BLaER1 treated with 17β-estradiol and CSF1 and Interleukin-3, amounts not matched to agents 10 nM and 100 nM (cell line): Measurements from ENCODE around the gene IL1R2.

ENCODE experiments used
- H3K27ac ChIP-seq, 11 experiments: shearing (Covaris generic); formaldehyde crosslinking; 2 replicates each; pipeline ENCODE4 v1.8.1; 2022
- H3K27me3 ChIP-seq, 11 experiments: shearing (Covaris generic); formaldehyde crosslinking; 2 replicates each; pipeline ENCODE4 v1.8.1; 2022
- H3K36me3 ChIP-seq, 11 experiments: shearing (Covaris generic); formaldehyde crosslinking; 2 replicates each; pipeline ENCODE4 v1.8.1; 2022
- H3K4me1 ChIP-seq, 10 experiments: shearing (Covaris generic); formaldehyde crosslinking; 2 replicates each; pipeline ENCODE4 v1.8.1; 2022
- H3K4me2 ChIP-seq, 11 experiments: shearing (Covaris generic); formaldehyde crosslinking; 2 replicates each; pipeline ENCODE4 v1.8.1; 2022
- H3K4me3 ChIP-seq, 10 experiments: shearing (Covaris generic); formaldehyde crosslinking; 2 replicates each; pipeline ENCODE4 v1.8.1; 2022
- H3K9ac ChIP-seq, 11 experiments: shearing (Covaris generic); formaldehyde crosslinking; 2 replicates each; pipeline ENCODE4 v1.8.1; 2022
- H3K9me3 ChIP-seq, 11 experiments: shearing (Covaris generic); formaldehyde crosslinking; replicated peaks in 1 of 11; 2 replicates each; pipeline ENCODE4 v1.8.1; 2022
- H4K20me1 ChIP-seq, 11 experiments: shearing (Covaris generic); formaldehyde crosslinking; 2 replicates each; pipeline ENCODE4 v1.8.1; 2022
- Cebpa-rat ChIP-seq, 11 experiments: shearing (Covaris generic); IDR thresholded peaks; 2 replicates each; pipeline ENCODE4 v1.8.1; 2022

The IL1R2 gene

DNA sequence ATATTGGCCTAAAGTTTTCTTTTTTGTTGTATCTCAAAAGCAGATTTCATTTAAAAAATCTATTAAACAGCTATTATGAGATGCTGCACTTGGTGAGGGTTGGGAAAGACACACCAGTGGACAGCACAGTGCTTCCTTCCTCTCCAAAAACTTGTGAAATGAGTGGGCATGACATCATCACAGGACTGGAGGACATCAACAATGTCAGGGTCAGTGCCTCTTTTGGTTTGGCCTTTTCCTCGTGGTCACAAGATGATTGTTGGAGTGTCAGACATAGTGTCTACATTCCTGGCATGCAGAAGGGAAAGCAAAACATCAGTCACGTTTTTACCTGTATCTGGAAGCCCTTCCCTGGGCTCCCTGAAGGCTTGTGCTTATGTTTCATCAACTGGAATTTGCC, 49.6 kb downstream of the IL1R2 start:
- Histone ChIP-seq H3K4me1 (peaks cover 0 to 51% (median 0%) of the 10 kb centered on the region in 10 experiments; a peak in 7 of 20 replicates), H3K27me3 (peaks cover 0 to 2% (median 0%) of the 10 kb centered on the region in 11 experiments; a peak in 3 of 22 replicates), H3K4me3 (no peak overlapping the region), H3K9me3 (peaks cover 4 to 10% (median 8%) of the 10 kb centered on the region in 11 experiments; a peak in 14 of 22 replicates), H4K20me1 (no peaks in the 10 kb centered on the region), H3K27ac (peak overlapping the region in 2 of 11 experiments; percentile 52 to 54; a peak in 2 of 22 replicates), H3K4me2 (peak overlapping the region in 4 of 11 experiments; percentile 2 to 83 (median 51); a peak in 5 of 22 replicates), H3K9ac (no peak overlapping the region), H3K36me3 (no peaks in the 10 kb centered on the region)
- TF ChIP-seq Cebpa-rat (IDR thresholded peaks at IDR 0.05), result peak in 1 of 11 experiments; percentile 37; a peak in 1 of 22 replicates

DNA sequence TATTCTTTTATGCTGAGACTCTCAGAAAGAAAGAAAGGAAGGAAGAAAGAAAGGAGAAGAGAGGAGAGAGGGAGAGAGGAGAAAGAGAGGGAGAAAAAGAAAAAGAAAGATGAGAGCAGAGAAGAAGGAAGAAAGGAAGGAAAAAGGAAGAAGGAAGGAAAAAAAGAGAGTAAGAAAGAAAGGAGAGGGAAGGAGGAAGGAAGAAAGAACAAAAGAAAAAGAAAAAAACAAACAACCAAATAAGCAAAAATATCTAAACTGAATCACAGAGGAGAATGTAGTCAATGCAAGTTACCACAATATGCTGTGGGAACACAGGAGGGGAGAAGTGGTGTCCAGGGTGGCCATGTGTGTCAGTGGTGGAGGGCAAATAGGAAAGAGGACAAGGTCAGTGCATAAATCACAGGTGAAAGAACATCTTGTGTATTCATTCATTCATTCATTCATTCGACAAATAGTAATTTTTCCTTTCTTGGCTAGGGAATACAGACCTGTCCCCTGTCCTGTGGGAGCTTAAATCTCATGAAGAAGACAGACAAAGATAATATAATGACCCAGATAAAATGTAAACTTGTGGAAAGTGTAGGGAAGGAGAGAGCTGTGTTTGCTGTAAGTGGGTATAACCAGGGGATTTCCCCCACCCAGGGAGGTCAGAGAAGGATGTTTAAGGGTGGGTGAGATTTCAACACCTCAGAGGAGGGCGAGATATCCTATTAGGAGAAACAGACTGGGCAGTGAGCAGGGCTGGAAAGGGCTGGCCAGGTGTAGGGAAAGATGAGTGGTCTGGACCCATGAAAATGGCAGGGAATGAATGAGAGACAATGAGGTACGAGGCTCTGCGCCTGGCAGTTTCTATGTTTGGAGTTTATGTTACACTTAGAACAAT, 50.7 kb downstream of the IL1R2 start:
- H3K9me3 ChIP-seq, result peaks cover 4 to 14% (median 9%) of the 10 kb centered on the region in 11 experiments; a peak in 15 of 22 replicates
- H3K27me3 ChIP-seq, result peaks cover 0 to 9% (median 0%) of the 10 kb centered on the region in 11 experiments; a peak in 4 of 22 replicates
- TF ChIP-seq Cebpa-rat (IDR thresholded peaks at IDR 0.05), result no peak
- no peak overlapping the region for H3K9ac ChIP-seq
- H3K4me1 ChIP-seq, result peaks cover 0 to 51% (median 0%) of the 10 kb centered on the region in 10 experiments; a peak in 7 of 20 replicates
- peak overlapping the region in 2 of 11 experiments; percentile 52 to 54; a peak in 2 of 22 replicates for H3K27ac ChIP-seq
- H3K36me3 ChIP-seq, result no peaks in the 10 kb centered on the region
- no peaks in the 10 kb centered on the region for H4K20me1 ChIP-seq
- H3K4me3 ChIP-seq, result no peak overlapping the region
- H3K4me2 ChIP-seq, result peak overlapping the region in 2 of 11 experiments; percentile 66 to 83; a peak in 5 of 22 replicates

- H3K4me1 ChIP-seq, result peaks cover 0 to 45% (median 0%) of the 10 kb centered on the region in 10 experiments; a peak in 7 of 20 replicates
- peaks cover 4 to 17% (median 9%) of the 10 kb centered on the region in 11 experiments; a peak in 15 of 22 replicates for H3K9me3 ChIP-seq
- no peaks in the 10 kb centered on the region for H3K36me3 ChIP-seq
- peaks cover 0 to 9% (median 0%) of the 10 kb centered on the region in 11 experiments; a peak in 4 of 22 replicates for H3K27me3 ChIP-seq
- no peak overlapping the region for H3K9ac ChIP-seq
- TF ChIP-seq Cebpa-rat (IDR thresholded peaks at IDR 0.05), result no peak
- no peak overlapping the region for H3K4me3 ChIP-seq
- no peaks in the 10 kb centered on the region for H4K20me1 ChIP-seq
- H3K4me2 ChIP-seq, result no peak overlapping the region
- no peak overlapping the region for H3K27ac ChIP-seq
Measured at GRCh38 chr2:102043560-102043959, 51.8 kb downstream of the IL1R2 start.

- H3K4me3 ChIP-seq, result no peak overlapping the region
- H3K4me1 ChIP-seq, result peaks cover 0 to 45% (median 0%) of the 10 kb centered on the region in 10 experiments; a peak in 7 of 20 replicates
- H3K9me3 ChIP-seq, result peaks cover 4 to 17% (median 9%) of the 10 kb centered on the region in 11 experiments; a peak in 15 of 22 replicates
- no peak overlapping the region for H3K27ac ChIP-seq
- no peaks in the 10 kb centered on the region for H4K20me1 ChIP-seq
- no peak overlapping the region for H3K9ac ChIP-seq
- TF ChIP-seq Cebpa-rat (IDR thresholded peaks at IDR 0.05), result no peak
- H3K36me3 ChIP-seq, result no peaks in the 10 kb centered on the region
- H3K27me3 ChIP-seq, result peaks cover 0 to 9% (median 0%) of the 10 kb centered on the region in 11 experiments; a peak in 4 of 22 replicates
- H3K4me2 ChIP-seq, result no peak overlapping the region
Measured at GRCh38 chr2:102044235-102044896, 52.6 kb downstream of the IL1R2 start.

- no peak for TF ChIP-seq Cebpa-rat (IDR thresholded peaks at IDR 0.05)
- H3K4me1 ChIP-seq, result peaks cover 0 to 44% (median 0%) of the 10 kb centered on the region in 10 experiments; a peak in 7 of 20 replicates
- peaks cover 0 to 9% (median 0%) of the 10 kb centered on the region in 11 experiments; a peak in 4 of 22 replicates for H3K27me3 ChIP-seq
- H3K27ac ChIP-seq, result no peak overlapping the region
- peaks cover 4 to 17% (median 9%) of the 10 kb centered on the region in 11 experiments; a peak in 15 of 22 replicates for H3K9me3 ChIP-seq
- H4K20me1 ChIP-seq, result no peaks in the 10 kb centered on the region
- H3K4me3 ChIP-seq, result no peak overlapping the region
- H3K4me2 ChIP-seq, result no peak overlapping the region
- H3K36me3 ChIP-seq, result no peaks in the 10 kb centered on the region
- no peak overlapping the region for H3K9ac ChIP-seq
Measured at GRCh38 chr2:102044967-102045489, 53.3 kb downstream of the IL1R2 start.

DNA sequence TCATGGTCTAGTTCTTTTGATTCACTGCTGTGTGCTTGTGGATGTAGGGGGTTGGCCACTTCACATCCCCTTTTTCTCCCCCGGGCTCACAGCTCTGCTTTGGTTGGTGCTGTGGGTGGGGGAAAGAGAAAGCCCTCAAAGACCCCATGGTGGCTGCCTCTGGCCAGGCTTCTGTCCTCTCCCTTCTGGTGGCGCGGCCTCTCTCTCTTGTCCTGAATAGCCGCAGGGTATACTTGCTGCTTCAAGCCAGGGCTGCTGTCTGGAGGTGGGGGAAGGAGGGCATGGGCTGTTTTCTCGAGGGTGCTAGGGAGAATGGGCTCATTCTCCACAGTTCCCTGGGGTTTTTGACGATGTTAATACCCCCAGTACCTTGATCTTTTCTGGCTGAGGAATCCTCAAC, 53.9 kb downstream of the IL1R2 start:
- Histone ChIP-seq H3K4me1 (peaks cover 0 to 44% (median 0%) of the 10 kb centered on the region in 10 experiments; a peak in 7 of 20 replicates), H3K9me3 (peaks cover 4 to 17% (median 9%) of the 10 kb centered on the region in 11 experiments; a peak in 15 of 22 replicates), H3K27me3 (peaks cover 0 to 9% (median 0%) of the 10 kb centered on the region in 11 experiments; a peak in 4 of 22 replicates), H3K27ac (no peak overlapping the region), H3K4me3 (no peak overlapping the region), H3K9ac (no peak overlapping the region), H3K36me3 (no peaks in the 10 kb centered on the region), H4K20me1 (no peaks in the 10 kb centered on the region), H3K4me2 (no peak overlapping the region)
- no peak for TF ChIP-seq Cebpa-rat (IDR thresholded peaks at IDR 0.05)

DNA sequence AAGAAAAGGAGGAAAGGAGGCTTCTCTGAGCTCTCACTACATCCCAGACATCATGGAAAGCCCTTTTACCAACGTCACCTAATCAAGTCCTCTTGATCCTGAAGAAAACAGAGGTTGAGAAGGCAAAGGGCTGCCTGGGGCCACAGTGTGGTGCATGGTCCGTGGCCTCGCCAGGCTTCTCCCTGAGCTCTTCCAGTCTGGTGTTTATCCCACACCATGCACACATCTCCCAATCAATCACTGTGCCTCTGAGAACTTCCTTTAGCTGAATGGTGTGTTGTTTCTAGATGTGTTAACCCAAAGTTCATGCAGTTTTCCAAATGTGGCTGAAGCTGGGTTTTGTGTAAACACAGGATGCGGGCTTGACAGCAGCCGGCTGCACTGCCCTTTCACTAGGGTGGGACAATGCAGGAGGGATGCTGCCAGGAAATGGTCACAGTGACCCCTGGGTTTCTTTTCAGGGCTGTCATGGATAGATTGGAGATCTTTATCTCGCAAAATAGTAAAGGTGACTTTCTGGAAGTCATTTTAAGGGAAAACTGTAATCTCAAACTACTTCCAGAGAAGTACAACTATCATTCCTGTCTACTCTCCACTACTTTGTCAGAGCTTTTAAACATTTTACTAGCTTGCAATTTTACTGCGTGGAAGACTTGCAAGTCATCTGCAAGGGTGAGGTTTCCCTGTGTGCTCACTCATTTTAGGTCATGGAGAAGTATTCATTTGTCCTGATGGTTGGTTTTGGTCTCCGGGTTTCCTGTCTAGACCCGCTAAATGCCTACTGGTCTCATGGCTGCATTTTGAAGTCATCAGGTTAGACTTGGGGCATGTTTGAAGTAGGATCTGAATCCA, 54.6 kb downstream of the IL1R2 start:
- peak overlapping the region in 1 of 11 experiments; percentile 5; a peak in 1 of 22 replicates for H3K4me2 ChIP-seq
- H3K9ac ChIP-seq, result no peak overlapping the region
- peaks cover 0 to 44% (median 0%) of the 10 kb centered on the region in 10 experiments; a peak in 7 of 20 replicates for H3K4me1 ChIP-seq
- H4K20me1 ChIP-seq, result no peaks in the 10 kb centered on the region
- no peak overlapping the region for H3K27ac ChIP-seq
- peaks cover 0 to 9% (median 0%) of the 10 kb centered on the region in 11 experiments; a peak in 4 of 22 replicates for H3K27me3 ChIP-seq
- H3K36me3 ChIP-seq, result no peaks in the 10 kb centered on the region
- TF ChIP-seq Cebpa-rat (IDR thresholded peaks at IDR 0.05), result no peak
- H3K4me3 ChIP-seq, result no peak overlapping the region
- peaks cover 4 to 17% (median 9%) of the 10 kb centered on the region in 11 experiments; a peak in 15 of 22 replicates for H3K9me3 ChIP-seq

DNA sequence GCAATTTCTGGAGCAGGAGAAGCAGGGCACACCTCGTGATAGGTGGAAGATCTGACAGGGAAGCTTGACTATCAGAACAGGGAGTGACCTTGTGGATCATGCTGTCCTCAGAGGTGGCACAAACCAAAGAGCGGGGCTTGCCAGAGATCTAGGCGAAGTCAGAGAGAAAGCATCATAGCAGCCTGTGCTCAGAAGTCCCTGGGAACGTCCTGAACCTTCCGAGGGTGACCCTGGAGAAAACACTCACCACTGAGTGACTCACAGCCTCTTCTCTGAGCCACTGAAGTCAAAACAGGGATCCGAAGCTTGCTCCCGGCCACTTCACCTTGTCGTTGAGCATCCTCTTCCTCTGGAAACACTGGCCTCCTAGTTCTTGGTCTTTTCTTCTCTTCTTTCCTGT, 56.7 kb downstream of the IL1R2 start:
- H3K27me3 ChIP-seq, result peaks cover 0 to 9% (median 0%) of the 10 kb centered on the region in 11 experiments; a peak in 4 of 22 replicates
- H3K9me3 ChIP-seq, result peaks cover 4 to 17% (median 9%) of the 10 kb centered on the region in 11 experiments; a peak in 15 of 22 replicates
- TF ChIP-seq Cebpa-rat (IDR thresholded peaks at IDR 0.05), result no peak
- no peaks in the 10 kb centered on the region for H3K36me3 ChIP-seq
- H3K4me2 ChIP-seq, result no peak overlapping the region
- peaks cover 0 to 25% (median 0%) of the 10 kb centered on the region in 10 experiments; a peak in 4 of 20 replicates for H3K4me1 ChIP-seq
- H4K20me1 ChIP-seq, result no peaks in the 10 kb centered on the region
- H3K9ac ChIP-seq, result no peak overlapping the region
- H3K4me3 ChIP-seq, result no peak overlapping the region
- H3K27ac ChIP-seq, result no peak overlapping the region
